DOHH2 (cell line): ENCODE data around the gene ZNF74.
"Not testable (repeated sequence)": the region's sequence is repeated elsewhere in the genome, so short reads cannot be mapped to it uniquely, and the experiment has no call there.

ENCODE experiments used
- H3F3A ChIP-seq: fragments of 200-600 bp; sonication (generic), shearing (Covaris generic); 2 replicates; pipeline ENCODE4 v1.6.0; 2016; ENCODE audit warnings: antibody characterized with exemption, mild to moderate bottlenecking; ENCODE audit not compliant: control insufficient read depth, insufficient read depth
- H3K27ac ChIP-seq: fragments of 200-600 bp; sonication (generic); 2 replicates; pipeline ENCODE4 v1.5.1; 2014; ENCODE audit warnings: low read depth, mild to moderate bottlenecking, low read length, moderate library complexity
- H3K27me3 ChIP-seq: fragments of 200-600 bp; sonication (generic); 2 replicates; pipeline ENCODE4 v1.6.1; 2014; ENCODE audit warnings: mild to moderate bottlenecking, low read length, mixed read lengths; ENCODE audit not compliant: control insufficient read depth
- H3K36me3 ChIP-seq: fragments of 200-600 bp; sonication (generic); 2 replicates; pipeline ENCODE4 v1.6.1; 2014; ENCODE audit warnings: mild to moderate bottlenecking, low read length, moderate library complexity, mixed read lengths; ENCODE audit not compliant: control insufficient read depth
- H3K4me1 ChIP-seq: fragments of 200-600 bp; sonication (generic); 2 replicates; pipeline ENCODE4 v1.6.1; 2014; ENCODE audit warnings: mild to moderate bottlenecking, low read length, mixed read lengths; ENCODE audit not compliant: control insufficient read depth
- H3K4me2 ChIP-seq: fragments of 200-600 bp; sonication (generic); 2 replicates; pipeline ENCODE4 v1.6.0; 2014; ENCODE audit warnings: mild to moderate bottlenecking, low read length, moderate library complexity
- H3K4me3 ChIP-seq: fragments of 200-600 bp; sonication (generic); 2 replicates; pipeline ENCODE4 v1.5.1; 2014; ENCODE audit warnings: mild to moderate bottlenecking, low read length, mixed read lengths
- H3K79me2 ChIP-seq: fragments of 200-600 bp; sonication (generic); 2 replicates; pipeline ENCODE4 v1.6.1; 2014; ENCODE audit warnings: mild to moderate bottlenecking, low read length, mixed read lengths; ENCODE audit not compliant: control insufficient read depth
- H3K9me2 ChIP-seq: fragments of 200-600 bp; sonication (generic); replicated peaks from 2 replicates; pipeline ENCODE4 v1.6.1; 2014; ENCODE audit warnings: mild to moderate bottlenecking, low read length, mixed read lengths; ENCODE audit not compliant: control insufficient read depth
- H3K9me3 ChIP-seq: fragments of 200-600 bp; sonication (generic); 2 replicates; pipeline ENCODE4 v1.6.1; 2014; ENCODE audit warnings: antibody characterized with exemption, low read length, mixed read lengths; ENCODE audit not compliant: control insufficient read depth, insufficient read depth
- H4K20me1 ChIP-seq: fragments of 200-600 bp; sonication (generic); 2 replicates; pipeline ENCODE4 v1.6.0; 2014; ENCODE audit warnings: low read depth, mild to moderate bottlenecking, antibody characterized with exemption, low read length, moderate library complexity; ENCODE audit not compliant: control insufficient read depth, insufficient read depth

ZNF74 gene

DNA sequence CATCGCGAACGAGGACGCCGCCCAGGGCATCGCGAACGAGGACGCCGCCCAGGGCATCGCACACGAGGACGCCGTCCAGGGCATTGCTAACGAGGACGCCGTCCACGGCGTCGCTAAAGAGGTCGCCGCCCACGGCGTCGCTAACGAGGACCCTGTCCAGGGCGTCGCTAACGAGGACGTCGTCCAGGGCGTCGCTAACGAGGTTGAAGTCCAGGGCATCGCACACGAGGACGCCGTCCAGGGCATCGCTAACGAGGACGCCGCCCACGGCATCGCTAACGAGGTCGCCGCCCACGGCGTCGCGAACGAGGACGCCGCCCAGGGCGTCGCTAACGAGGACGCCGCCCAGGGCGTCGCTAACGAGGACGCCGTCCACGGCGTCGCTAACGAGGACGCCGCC lies 36.0 kb upstream of the ZNF74 start:
- H4K20me1 ChIP-seq, H3K79me2 ChIP-seq, H3F3A ChIP-seq, H3K36me3 ChIP-seq, H3K4me1 ChIP-seq, H3K4me2 ChIP-seq, H3K27ac ChIP-seq, H3K27me3 ChIP-seq, H3K4me3 ChIP-seq, H3K9me3 ChIP-seq, H3K9me2 ChIP-seq: not testable (repeated sequence)

DNA sequence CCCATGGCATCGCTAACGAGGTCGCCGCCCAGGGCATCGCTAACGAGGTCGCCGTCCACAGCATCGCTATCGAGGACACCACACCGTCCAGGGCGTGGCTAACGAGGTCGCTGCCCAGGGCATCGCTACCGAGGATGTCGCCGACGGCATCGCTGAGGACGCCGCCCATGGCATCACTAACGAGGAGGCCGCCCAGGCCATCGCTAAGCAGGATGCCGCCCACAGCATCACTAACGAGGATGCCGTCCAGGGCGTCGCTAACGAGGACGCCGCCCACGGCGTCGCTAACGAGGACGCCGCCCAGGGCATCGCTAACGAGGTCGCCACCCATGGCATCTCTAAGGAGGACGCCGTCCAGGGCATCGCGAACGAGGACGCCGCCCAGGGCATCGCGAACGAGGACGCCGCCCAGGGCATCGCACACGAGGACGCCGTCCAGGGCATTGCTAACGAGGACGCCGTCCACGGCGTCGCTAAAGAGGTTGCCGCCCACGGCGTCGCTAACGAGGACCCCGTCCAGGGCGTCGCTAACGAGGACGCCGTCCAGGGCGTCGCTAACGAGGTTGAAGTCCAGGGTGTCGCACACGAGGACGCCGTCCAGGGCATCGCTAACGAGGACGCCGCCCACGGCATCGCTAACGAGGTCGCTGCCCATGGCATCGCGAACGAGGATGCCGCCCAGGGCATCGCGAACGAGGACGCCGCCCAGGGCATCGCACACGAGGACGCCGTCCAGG lies 35.3 kb upstream of the ZNF74 start:
- H3K27ac ChIP-seq, H3F3A ChIP-seq, H3K4me1 ChIP-seq, H3K4me2 ChIP-seq, H3K27me3 ChIP-seq, H3K9me3 ChIP-seq, H4K20me1 ChIP-seq, H3K36me3 ChIP-seq, H3K9me2 ChIP-seq, H3K79me2 ChIP-seq, H3K4me3 ChIP-seq: not testable (repeated sequence)

DNA sequence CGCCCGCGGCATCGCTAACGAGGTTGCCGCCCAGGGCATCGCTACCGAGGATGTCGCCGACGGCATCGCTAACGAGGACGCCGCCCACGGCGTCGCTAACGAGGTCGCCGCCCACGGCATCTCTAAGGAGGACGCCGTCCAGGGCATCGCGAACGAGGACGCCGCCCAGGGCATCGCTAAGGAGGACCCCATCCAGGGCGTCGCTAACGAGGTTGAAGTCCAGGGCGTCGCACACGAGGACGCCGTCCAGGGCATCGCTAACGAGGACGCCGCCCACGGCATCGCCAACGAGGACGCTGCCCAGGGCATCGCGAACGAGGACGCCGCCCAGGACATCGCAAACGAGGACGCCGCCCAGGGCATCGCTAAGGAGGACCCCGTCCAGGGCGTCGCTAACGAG lies 33.7 kb upstream of the ZNF74 start:
- H3K9me2 ChIP-seq, H3K4me1 ChIP-seq: not testable (repeated sequence)

DNA sequence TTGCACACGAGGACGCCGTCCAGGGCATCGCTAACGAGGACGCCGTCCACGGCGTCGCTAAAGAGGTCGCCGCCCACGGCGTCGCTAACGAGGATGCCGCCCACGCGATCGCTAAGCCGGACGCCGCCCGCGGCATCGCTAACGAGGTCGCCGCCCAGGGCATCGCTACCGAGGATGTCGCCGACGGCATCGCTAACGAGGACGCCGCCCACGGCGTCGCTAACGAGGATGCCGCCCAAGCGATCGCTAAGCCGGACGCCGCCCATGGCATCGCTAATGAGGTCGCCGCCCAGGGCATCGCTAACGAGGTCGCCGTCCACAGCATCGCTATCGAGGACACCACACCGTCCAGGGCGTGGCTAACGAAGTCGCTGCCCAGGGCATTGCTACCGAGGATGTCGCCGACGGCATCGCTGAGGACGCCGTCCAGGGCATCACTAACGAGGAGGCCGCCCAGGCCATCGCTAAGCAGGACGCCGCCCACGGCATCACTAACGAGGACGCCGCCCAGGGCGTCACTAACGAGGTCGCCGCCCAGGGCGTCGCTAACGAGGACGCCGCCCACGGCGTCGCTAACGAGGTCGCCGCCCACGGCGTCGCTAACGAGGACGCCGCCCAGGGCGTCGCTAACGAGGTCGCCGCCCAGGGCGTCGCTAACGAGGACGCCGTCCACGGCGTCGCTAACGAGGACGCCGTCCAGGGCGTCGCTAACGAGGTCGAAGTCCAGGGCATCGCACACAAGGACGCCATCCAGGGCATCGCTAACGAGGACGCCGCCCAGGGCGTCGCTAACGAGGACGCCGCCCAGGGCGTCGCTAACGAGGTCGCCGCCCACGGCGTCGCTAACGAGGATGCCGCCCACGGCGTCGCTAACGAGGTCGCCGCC lies 32.8 kb upstream of the ZNF74 start:
- H4K20me1 ChIP-seq, H3K36me3 ChIP-seq, H3K9me2 ChIP-seq, H3K79me2 ChIP-seq, H3K27ac ChIP-seq, H3K4me2 ChIP-seq, H3K4me1 ChIP-seq, H3K9me3 ChIP-seq, H3F3A ChIP-seq, H3K4me3 ChIP-seq, H3K27me3 ChIP-seq: not testable (repeated sequence)

More for the DNA sequence above, 33.7 kb upstream of the ZNF74 start:
- not testable (repeated sequence) for H3K36me3 ChIP-seq, H3K9me3 ChIP-seq, H3K27me3 ChIP-seq, H3K4me2 ChIP-seq, H4K20me1 ChIP-seq, H3F3A ChIP-seq, H3K4me3 ChIP-seq, H3K79me2 ChIP-seq, H3K27ac ChIP-seq

DNA sequence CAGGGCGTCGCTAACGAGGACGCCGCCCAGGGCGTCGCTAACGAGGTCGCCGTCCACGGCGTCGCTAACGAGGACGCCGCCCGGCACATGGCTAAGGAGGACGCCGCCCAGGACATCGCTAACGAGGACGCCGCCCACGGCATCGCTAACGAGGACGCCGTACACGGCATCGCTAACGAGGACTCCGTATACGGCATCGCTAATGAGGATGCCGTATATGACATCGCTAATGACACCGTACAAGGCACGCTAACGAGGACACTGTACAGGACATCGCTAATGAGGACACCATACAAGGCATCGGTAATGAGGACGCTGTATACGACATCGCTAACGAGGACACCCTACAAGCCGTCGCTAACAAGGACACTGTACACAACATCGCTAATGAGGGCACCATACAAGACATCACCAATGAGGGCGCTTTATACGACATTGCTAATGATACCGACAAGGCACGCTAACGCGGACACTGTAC lies 32.2 kb upstream of the ZNF74 start:
- H3K79me2 ChIP-seq, H3K36me3 ChIP-seq, H3K9me2 ChIP-seq, H3K4me2 ChIP-seq, H3K27ac ChIP-seq, H3F3A ChIP-seq, H3K4me1 ChIP-seq, H3K9me3 ChIP-seq, H4K20me1 ChIP-seq, H3K27me3 ChIP-seq, H3K4me3 ChIP-seq: not testable (repeated sequence)

DNA sequence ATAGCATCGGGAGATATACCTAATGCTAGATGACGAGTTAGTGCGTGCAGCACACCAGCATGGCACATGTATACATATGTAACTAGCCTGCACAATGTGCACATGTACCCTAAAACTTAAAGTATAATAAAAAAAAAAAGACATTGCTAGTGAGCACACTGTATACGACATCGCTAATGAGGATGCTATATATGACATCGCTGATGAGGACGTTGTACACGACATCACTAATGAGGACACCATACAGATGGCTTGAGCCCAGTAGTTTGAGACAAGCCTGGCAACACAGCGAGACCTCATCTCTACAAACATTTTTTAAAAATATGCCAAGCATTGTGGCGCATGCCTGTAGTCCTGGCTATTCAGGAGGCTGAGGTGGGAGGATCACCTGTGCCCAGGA lies 31.5 kb upstream of the ZNF74 start:
- H3K4me2 ChIP-seq, H3K36me3 ChIP-seq, H4K20me1 ChIP-seq, H3F3A ChIP-seq, H3K9me3 ChIP-seq, H3K27me3 ChIP-seq, H3K9me2 ChIP-seq, H3K27ac ChIP-seq, H3K4me1 ChIP-seq, H3K4me3 ChIP-seq, H3K79me2 ChIP-seq: not testable (repeated sequence)

DNA sequence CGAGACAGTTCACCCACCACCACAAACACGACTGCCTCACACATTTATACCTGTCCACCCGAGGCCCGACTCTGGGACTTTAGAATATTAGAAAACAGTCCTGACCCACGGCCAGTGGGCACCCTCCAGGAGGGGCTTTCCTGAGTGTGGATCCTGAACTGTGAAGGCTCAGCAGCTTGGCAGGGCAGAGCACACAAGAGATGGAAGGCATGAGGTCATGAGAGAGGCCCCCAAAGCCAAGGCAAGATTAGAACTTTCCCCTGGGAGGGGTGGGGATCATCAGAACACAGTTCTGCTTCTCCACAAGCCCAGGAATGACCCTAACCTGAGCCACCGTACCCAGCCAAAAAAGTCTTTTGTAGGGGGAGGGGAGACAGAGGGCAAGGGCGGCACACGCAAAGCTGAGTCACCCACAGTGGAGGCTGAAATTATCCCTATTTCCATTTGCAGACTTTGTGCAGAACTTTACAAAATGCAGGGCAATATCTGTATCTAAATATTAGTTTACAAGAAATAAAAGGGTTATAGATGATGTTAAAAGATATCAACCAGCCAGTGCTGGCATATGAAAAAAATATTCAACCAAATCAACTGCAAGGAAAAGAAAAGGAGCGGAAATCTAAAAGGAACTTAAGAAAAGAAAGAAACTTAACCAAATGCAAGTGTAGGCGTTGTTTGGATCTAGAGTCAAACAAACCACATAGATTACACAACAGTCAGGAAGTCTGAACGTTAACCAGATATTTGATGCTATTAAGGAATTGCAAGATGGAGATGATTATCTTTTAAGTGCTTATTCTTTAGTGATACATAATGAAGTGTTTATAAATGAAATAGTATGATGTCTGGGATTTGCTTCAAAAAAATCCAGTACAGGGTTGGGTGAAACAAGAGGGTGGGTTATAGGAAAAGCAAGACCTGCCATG lies 29.4 kb upstream of the ZNF74 start:
- H3K9me3 ChIP-seq, H3F3A ChIP-seq, H3K27me3 ChIP-seq, H3K27ac ChIP-seq, H3K79me2 ChIP-seq, H4K20me1 ChIP-seq, H3K4me3 ChIP-seq, H3K4me2 ChIP-seq, H3K4me1 ChIP-seq, H3K36me3 ChIP-seq, H3K9me2 ChIP-seq: not testable (repeated sequence)
